Stomach (tissue), 9 donors: Measurements from ENCODE around the gene RIMS3. TPM values are rescaled to one million over a fixed set of nuclear protein-coding genes. Genes with fewer than 3 reads are reported as not detected.

Source experiments
- DNase-seq, 2 donors: peaks; one replicate each; pipeline versions ENCODE4 v3.0.0 to v3.0.0-alpha.2; 2013 to 2019
- H3K27ac ChIP-seq, 5 donors: fragments of 200-600 bp in 4 of 5; sonication (generic) in 4 of 5; one replicate each; pipeline ENCODE4 v1.5.1; 2013 to 2019; ENCODE audit warnings: mild to moderate bottlenecking in 1 of 5, moderate library complexity in 1 of 5
- H3K27me3 ChIP-seq, 3 donors: fragments of 200-600 bp; sonication (generic); one replicate each; pipeline ENCODE4 v1.5.1; 2017 to 2019; ENCODE audit warnings: mixed run types in 1 of 3
- H3K36me3 ChIP-seq, 4 donors: fragments of 200-600 bp; sonication (generic); 1 replicate in 3 of 4; 2 replicates in 1 of 4; pipeline ENCODE4 v1.5.1; 2016 to 2019
- H3K4me1 ChIP-seq, 4 donors: fragments of 200-600 bp; sonication (generic); one replicate each; pipeline ENCODE4 v1.5.1; 2016 to 2019
- H3K4me3 ChIP-seq, 4 donors: fragments of 200-600 bp; sonication (generic) in 3 of 4; one replicate each; pipeline ENCODE4 v1.5.1; 2016 to 2019; ENCODE audit warnings: mild to moderate bottlenecking in 1 of 4
- H3K9me3 ChIP-seq, 4 donors: fragments of 200-600 bp; sonication (generic); one replicate each; pipeline ENCODE4 v1.5.1; 2016 to 2019
- EP300 ChIP-seq: sonication (generic); formaldehyde crosslinking; IDR thresholded peaks from one replicate; pipeline ENCODE4 v1.6.1; 2017; ENCODE audit warnings: antibody characterized with exemption
- POLR2A ChIP-seq, 4 donors: fragments of 450-650 bp; IDR thresholded peaks; one replicate each; pipeline ENCODE4 v1.6.1; 2016; ENCODE audit warnings: antibody characterized with exemption in 4 of 4, control low read depth in 2 of 4, mild to moderate bottlenecking in 1 of 4, moderate library complexity in 1 of 4
- POLR2AphosphoS5 ChIP-seq, 3 donors: sonication (generic); formaldehyde crosslinking; IDR thresholded peaks; one replicate each; pipeline ENCODE4 v1.6.1; 2016; ENCODE audit warnings: antibody characterized with exemption in 3 of 3
- WGBS, 5 donors: extraction: QIAGEN DNeasy Blood & Tissue Kit in 3 of 5; methylation state at CpG; one replicate each; pipeline versions ENCODE4 v1.1.5 to v1.1.7; 2013 to 2018; 5-methylcytosine and 5-hydroxymethylcytosine counted together
- intact Hi-C: fragments of 100-400 bp; cut with DNase I; formaldehyde crosslinking; loops from one replicate; pipeline ENCODE4 v1.15.1; 2023; ENCODE audit warnings: low total_unique reads
- polyA plus RNA-seq, 3 donors: library from polyadenylated mRNA; stranded (reverse); fragments of 200-250 nt; gene quantifications; one replicate each; pipeline ENCODE4 v1.2.3, GENCODE V29; 2013
- total RNA-seq, 5 donors: library from RNA; depleted of rRNA; stranded (reverse); fragments of >200 nt; gene quantifications; one replicate each; pipeline versions ENCODE4 v1.1.0 to v1.2.3, GENCODE V29; 2014 to 2016
- TF ChIP-seq, protein P1 (sequence below), 7 experiments: fragments of 450-650 bp in 4 of 7; fragments of 200-600 bp in 3 of 7; sonication (generic) in 3 of 7; IDR thresholded peaks; one replicate each; pipeline ENCODE4 v1.5.1; 2016 to 2019; ENCODE audit warnings: antibody characterized with exemption in 7 of 7, control low read depth in 2 of 7, mild to moderate bottlenecking in 1 of 7
- donor health status: healthy with polysubstance abuse.
- donor health status: Bipolar disorder and iron deficiency.
- donor health status: healthy.

RIMS3 gene
- total and polyA plus RNA-seq, 8 donors: 0.45 to 4.7 (median 2.5) TPM

DNA sequence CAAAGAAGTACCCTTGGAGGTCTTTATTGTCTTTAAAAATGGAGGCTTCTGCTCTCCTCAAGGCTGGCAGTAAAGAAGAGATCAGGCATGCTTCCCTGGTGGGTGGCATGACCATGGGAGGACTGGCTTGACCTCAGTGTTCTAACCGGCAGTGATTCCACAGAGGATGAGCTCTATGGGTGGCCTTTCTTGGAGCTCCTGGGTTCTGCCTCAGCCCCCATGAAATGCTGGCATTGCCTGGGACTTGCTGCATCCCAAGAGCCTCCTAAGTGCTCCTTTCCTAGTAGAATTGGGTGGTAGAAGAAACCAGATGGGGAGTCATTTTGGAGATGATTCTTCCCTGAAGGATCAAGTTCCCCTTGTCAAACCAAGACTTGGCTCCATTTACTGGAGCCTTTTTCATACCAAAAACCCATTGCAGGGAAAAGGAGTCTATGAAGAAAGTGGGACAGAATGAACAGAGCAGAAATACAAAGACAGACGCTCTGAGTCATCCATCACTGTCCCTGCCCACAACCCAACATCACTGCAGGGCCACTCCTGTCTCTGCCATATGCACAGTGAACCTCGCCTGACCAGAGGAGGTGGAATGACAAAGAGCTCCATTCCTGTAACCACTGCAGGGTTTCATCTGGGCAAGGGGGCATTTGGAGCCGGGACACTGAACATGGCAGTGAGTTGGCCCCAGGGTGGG, 42.4 kb downstream of the RIMS3 start:
- no peak for DNase-seq
- intact Hi-C loops: no loop called here
- Histone ChIP-seq H3K9me3 (no peaks in the 10 kb centered on the region), H3K27me3 (no peaks in the 10 kb centered on the region), H3K27ac (no peak overlapping the region), H3K4me1 (peaks cover 0 to 8% (median 7%) of the 10 kb centered on the region in 4 donors), H3K4me3 (no peak overlapping the region), H3K36me3 (peaks cover 0 to 3% (median 0%) of the 10 kb centered on the region in 4 donors)
- TF ChIP-seq, protein P1, sequence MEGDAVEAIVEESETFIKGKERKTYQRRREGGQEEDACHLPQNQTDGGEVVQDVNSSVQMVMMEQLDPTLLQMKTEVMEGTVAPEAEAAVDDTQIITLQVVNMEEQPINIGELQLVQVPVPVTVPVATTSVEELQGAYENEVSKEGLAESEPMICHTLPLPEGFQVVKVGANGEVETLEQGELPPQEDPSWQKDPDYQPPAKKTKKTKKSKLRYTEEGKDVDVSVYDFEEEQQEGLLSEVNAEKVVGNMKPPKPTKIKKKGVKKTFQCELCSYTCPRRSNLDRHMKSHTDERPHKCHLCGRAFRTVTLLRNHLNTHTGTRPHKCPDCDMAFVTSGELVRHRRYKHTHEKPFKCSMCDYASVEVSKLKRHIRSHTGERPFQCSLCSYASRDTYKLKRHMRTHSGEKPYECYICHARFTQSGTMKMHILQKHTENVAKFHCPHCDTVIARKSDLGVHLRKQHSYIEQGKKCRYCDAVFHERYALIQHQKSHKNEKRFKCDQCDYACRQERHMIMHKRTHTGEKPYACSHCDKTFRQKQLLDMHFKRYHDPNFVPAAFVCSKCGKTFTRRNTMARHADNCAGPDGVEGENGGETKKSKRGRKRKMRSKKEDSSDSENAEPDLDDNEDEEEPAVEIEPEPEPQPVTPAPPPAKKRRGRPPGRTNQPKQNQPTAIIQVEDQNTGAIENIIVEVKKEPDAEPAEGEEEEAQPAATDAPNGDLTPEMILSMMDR (IDR thresholded peaks at IDR 0.05): no peak
- TF ChIP-seq EP300 (no peak), POLR2A (IDR thresholded peaks at IDR 0.05) (no peak), POLR2AphosphoS5 (IDR thresholded peaks at IDR 0.05) (no peak)
- WGBS, 5 donors: 79 to 92% (median 85%) methylated on average over 4 of the region's 4 CpGs

DNA sequence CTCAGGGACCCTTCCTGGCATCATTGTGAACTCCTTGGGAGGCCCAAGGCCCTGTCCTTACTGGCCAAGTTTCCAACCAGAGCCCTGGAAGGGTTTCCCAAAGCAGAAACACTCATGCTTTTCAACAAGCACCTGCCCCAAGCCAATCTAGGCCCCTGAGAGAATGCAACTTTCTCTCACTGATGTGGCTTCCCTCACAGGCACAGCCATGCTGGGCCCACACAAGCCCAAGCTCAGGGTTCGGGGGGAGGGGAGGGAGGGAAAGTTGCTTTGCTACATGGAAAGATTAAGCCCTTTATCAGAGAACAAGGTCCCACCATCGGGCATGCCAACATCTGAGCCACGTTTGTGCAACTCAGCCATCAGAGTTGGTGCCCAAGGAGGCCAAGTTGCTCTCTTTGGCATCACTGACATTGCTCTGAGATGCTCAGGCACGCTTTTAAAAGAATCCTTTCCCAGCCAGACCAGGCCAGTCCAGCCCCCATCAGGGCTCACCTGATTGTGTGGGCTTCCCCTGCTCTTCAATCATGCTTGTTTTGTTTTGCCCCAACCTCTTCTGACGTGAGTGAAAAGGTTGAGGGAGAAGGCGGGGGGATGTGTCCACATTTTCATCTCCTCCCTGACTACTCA, 43.5 kb downstream of the RIMS3 start:
- DNase-seq: no peak
- TF ChIP-seq POLR2A (IDR thresholded peaks at IDR 0.05): no peak
- TF ChIP-seq, protein P1 (IDR thresholded peaks at IDR 0.05): no peak
- no peak for TF ChIP-seq EP300
- no peak for TF ChIP-seq POLR2AphosphoS5 (IDR thresholded peaks at IDR 0.05)
- 66 to 78% (median 70%) methylated on average over 6 of the region's 6 CpGs for WGBS, 5 donors
- H3K27me3 ChIP-seq: no peaks in the 10 kb centered on the region
- no peaks in the 10 kb centered on the region for H3K9me3 ChIP-seq
- no peak overlapping the region for H3K4me3 ChIP-seq
- H3K4me1 ChIP-seq: peaks cover 0 to 8% (median 7%) of the 10 kb centered on the region in 4 donors
- no peaks in the 10 kb centered on the region for H3K36me3 ChIP-seq
- H3K27ac ChIP-seq: no peak overlapping the region
- intact Hi-C loops: no loop called here

DNA sequence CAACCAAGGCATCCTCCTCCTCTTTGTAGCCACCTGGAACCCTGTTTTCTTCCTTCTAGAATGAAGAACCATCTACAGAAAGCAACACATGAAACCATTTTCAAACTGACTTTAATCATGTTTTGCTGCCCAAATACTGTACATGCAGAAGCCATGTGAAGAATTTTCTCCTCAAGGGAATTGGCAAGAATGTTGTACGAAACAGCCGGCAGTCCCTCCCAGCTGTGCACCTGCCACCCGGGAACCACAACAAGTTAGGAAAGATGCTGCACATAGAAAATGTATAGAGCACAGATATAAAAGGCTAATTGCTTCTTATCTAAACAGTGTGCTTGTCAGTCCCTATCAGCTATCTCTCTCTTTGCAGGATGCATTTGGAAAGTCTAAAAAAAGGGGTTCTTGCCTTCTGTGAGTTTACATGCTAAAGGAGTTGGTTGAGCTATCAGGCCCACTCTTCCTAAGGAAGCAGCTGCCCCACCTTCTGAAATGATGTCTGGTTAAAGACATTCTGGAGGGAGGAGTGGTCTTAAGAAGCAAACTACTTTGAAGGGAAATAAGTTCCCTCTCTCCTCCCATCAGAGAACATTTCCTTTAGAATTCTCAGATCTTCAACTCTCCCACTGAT, 44.8 kb downstream of the RIMS3 start:
- peaks cover 0 to 6% (median 6%) of the 10 kb centered on the region in 4 donors for H3K4me1 ChIP-seq
- 81 to 90% (median 85%) methylated on average over 3 of the region's 3 CpGs for WGBS, 5 donors
- TF ChIP-seq EP300 (no peak), POLR2A (IDR thresholded peaks at IDR 0.05) (no peak), POLR2AphosphoS5 (IDR thresholded peaks at IDR 0.05) (no peak)
- TF ChIP-seq, protein P1 (IDR thresholded peaks at IDR 0.05): no peak
- H3K36me3 ChIP-seq: no peaks in the 10 kb centered on the region
- H3K4me3 ChIP-seq: no peak overlapping the region
- intact Hi-C loops: no loop called here
- H3K27ac ChIP-seq: no peak overlapping the region
- H3K9me3 ChIP-seq: no peaks in the 10 kb centered on the region
- DNase-seq: no peak
- H3K27me3 ChIP-seq: no peaks in the 10 kb centered on the region

DNA sequence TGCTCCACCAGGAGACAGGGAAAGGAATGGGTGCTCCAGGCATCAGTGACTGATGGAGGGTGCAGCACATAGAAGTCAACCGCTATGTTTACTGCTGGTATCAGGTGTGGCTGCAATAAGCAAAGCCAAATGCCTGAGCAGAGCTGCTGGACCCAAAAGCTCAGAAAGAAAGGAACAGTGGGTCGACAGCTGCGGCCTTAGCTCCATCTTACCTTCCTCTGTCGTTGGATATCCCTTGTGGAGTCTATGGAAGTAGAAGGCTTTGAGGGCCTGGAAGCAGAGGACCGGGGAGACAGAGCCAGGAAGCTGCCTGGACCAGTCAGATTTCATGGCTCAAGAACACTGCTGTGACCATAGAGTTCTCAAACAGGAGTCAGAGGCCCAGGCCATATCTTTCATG, 45.3 kb downstream of the RIMS3 start:
- DNase-seq: no peak
- WGBS, 5 donors: 82 to 94% (median 88%) methylated on average over 5 of the region's 5 CpGs
- intact Hi-C loops: no loop called here
- no peak for TF ChIP-seq POLR2AphosphoS5 (IDR thresholded peaks at IDR 0.05)
- TF ChIP-seq EP300: no peak
- TF ChIP-seq POLR2A (IDR thresholded peaks at IDR 0.05): no peak
- TF ChIP-seq, protein P1 (IDR thresholded peaks at IDR 0.05): no peak
- Histone ChIP-seq H3K27ac (no peak overlapping the region), H3K27me3 (no peaks in the 10 kb centered on the region), H3K36me3 (no peaks in the 10 kb centered on the region), H3K4me3 (no peak overlapping the region), H3K9me3 (no peaks in the 10 kb centered on the region), H3K4me1 (peaks cover 0 to under 1% (median under 1%) of the 10 kb centered on the region in 4 donors)
